CD4-positive, alpha-beta T cell (primary cell): ENCODE results near the gene KCND3. TPM values are rescaled to one million over a fixed set of nuclear protein-coding genes. Genes with fewer than 3 reads are reported as not detected.

ENCODE experiments used
- ATAC-seq: fragments of 200-7000 bp; cut with Tn5 transposase; one replicate; pipeline ENCODE4 v1.10.0; 2022; ENCODE audit warnings: mild to moderate bottlenecking; ENCODE audit not compliant: poor library complexity
- CTCF ChIA-PET: fragments of 350-600 bp; sonication (Branson Sonifier 250); formaldehyde crosslinking; loops from one replicate; lab custom pipeline; 2021; ENCODE audit warnings: antibody characterized with exemption, inconsistent platforms; lab: Charles Lee
- POLR2A ChIA-PET: fragments of 350-600 bp; sonication (Branson Sonifier 250); formaldehyde crosslinking; loops from one replicate; lab custom pipeline; 2021; ENCODE audit warnings: antibody characterized with exemption, inconsistent platforms; lab: Charles Lee
- DNase-seq, 14 experiments: peaks; one replicate each; pipeline ENCODE4 v3.0.0-alpha.2; 2013 to 2020; ENCODE audit warnings: mixed read lengths in 2 of 14
- H3K27ac ChIP-seq, 2 donors: one replicate each; pipeline versions ENCODE4 v1.5.1 to v1.7.0; 2013; ENCODE audit warnings: low read length in 2 of 2, low read depth in 1 of 2, mild to moderate bottlenecking in 1 of 2
- H3K27me3 ChIP-seq, 2 experiments: 1 replicate in 1 of 2; 2 replicates in 1 of 2; pipeline versions ENCODE4 v1.6.1 to v1.7.0; 2013; ENCODE audit warnings: low read length in 2 of 2, control low read depth in 1 of 2, mild to moderate bottlenecking in 1 of 2, moderate library complexity in 1 of 2; ENCODE audit not compliant: insufficient read depth in 2 of 2, control insufficient read depth in 1 of 2
- H3K36me3 ChIP-seq: one replicate; pipeline ENCODE4 v1.6.1; 2013; ENCODE audit warnings: low read length, control low read depth; ENCODE audit not compliant: insufficient read depth
- H3K4me1 ChIP-seq: one replicate; pipeline ENCODE4 v1.6.1; 2013; ENCODE audit warnings: low read length, control low read depth; ENCODE audit not compliant: insufficient read depth
- H3K4me3 ChIP-seq: one replicate; pipeline ENCODE4 v1.5.1; 2013; ENCODE audit warnings: mild to moderate bottlenecking, low read length, moderate library complexity
- H3K9me3 ChIP-seq, 2 experiments: 1 replicate in 1 of 2; 2 replicates in 1 of 2; pipeline versions ENCODE4 v1.6.1 to v1.7.0; 2013; ENCODE audit warnings: low read length in 2 of 2, mild to moderate bottlenecking in 2 of 2, control low read depth in 1 of 2, moderate library complexity in 1 of 2; ENCODE audit not compliant: control insufficient read depth in 1 of 2, insufficient read depth in 1 of 2
- H3K27ac Mint-ChIP-seq: one replicate; pipeline ENCODE4 v1.8.0; 2020; ENCODE audit warnings: mixed read lengths
- H3K27me3 Mint-ChIP-seq: one replicate; pipeline ENCODE4 v1.8.0; 2021; ENCODE audit warnings: mixed read lengths
- H3K36me3 Mint-ChIP-seq: one replicate; pipeline ENCODE4 v1.8.0; 2021; ENCODE audit warnings: low read depth, mixed read lengths
- H3K4me1 Mint-ChIP-seq: one replicate; pipeline ENCODE4 v1.8.0; 2021; ENCODE audit warnings: low read depth, mixed read lengths
- H3K4me3 Mint-ChIP-seq: one replicate; pipeline ENCODE4 v1.8.0; 2020; ENCODE audit warnings: mild to moderate bottlenecking, mixed read lengths
- H3K9me3 Mint-ChIP-seq: one replicate; pipeline ENCODE4 v1.8.0; 2020; ENCODE audit warnings: mixed read lengths
- CTCF ChIP-seq: fragments of 200-600 bp; IDR thresholded peaks from one replicate; pipeline ENCODE4 v1.8.0; 2022; ENCODE audit warnings: antibody characterized with exemption, mild to moderate bottlenecking
- intact Hi-C, 2 experiments: fragments of 100-400 bp; cut with DNase I in 1 of 2; cut with micrococcal nuclease in 1 of 2; formaldehyde crosslinking; loops; one replicate each; pipeline versions ENCODE4 v1.15.1 to v1.9.0; 2023 to 2025; cut with DNase I, micrococcal nuclease
- total RNA-seq, 174 experiments: library from RNA in 2 of 174; stranded (reverse) in 2 of 174; gene quantifications; one replicate each; pipeline ENCODE4 v1.2.3 and lab custom pipeline; 2021 to 2026

Gene KCND3
- total RNA-seq, 2 experiments from 2014 or later = 0.05 TPM; not detected in 1

GRCh38 chr1:111833334-111833733 lies 156.1 kb downstream of the KCND3 start:
- no peak overlapping the region for H3K4me3 ChIP-seq
- no peaks in the 10 kb centered on the region for H3K9me3 ChIP-seq
- no peak overlapping the region for H3K27ac ChIP-seq
- H3K27me3 Mint-ChIP-seq = peaks cover 42% of the 10 kb centered on the region
- no peak overlapping the region for H3K27ac Mint-ChIP-seq
- peaks cover 5 to 7% of the 10 kb centered on the region in 2 experiments for H3K27me3 ChIP-seq
- H3K4me3 Mint-ChIP-seq = no peak overlapping the region
- intact Hi-C loops = no loop called here
- no peaks in the 10 kb centered on the region for H3K9me3 Mint-ChIP-seq
- no peaks in the 10 kb centered on the region for H3K4me1 ChIP-seq
- H3K36me3 ChIP-seq = no peaks in the 10 kb centered on the region
- TF ChIP-seq CTCF = no peak
- ChIA-PET POLR2A (no interaction called here), CTCF (no interaction called here)
- H3K4me1 Mint-ChIP-seq = no peaks in the 10 kb centered on the region
- ATAC-seq (no peak), DNase-seq (no peak)
- no peaks in the 10 kb centered on the region for H3K36me3 Mint-ChIP-seq

DNA sequence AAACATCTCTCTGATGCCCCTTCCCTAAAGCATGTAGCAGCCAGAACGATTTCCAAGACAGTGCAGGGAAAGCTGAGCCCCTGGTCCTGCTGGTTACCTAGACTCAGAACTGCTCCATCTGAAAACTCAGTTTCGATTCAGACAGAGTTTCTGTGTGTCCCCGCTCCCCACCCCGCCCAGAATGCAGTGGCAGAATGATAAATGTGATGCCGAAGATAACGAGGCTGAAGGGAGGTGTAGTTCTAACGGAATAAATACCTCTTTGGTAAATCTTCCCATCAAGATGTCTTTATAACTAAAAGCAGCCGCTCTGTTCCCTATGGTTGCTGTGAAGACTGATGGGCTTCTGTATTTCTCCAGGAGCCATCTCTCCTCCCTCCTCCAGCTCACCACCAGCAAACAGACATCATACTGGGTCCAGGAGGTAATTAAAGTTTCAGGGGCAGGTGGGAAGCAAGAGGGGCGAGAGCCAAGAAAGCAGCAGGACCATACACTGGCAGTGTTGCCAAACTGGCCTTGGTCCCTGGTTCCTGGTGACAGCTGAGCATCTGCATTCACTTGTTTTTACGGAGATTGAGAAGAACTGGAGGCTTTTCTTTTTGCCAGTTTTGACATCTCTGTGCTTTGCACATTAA lies 156.8 kb downstream of the KCND3 start:
- ATAC-seq = no peak
- no peak for DNase-seq
- H3K27me3 Mint-ChIP-seq = peaks cover 42% of the 10 kb centered on the region
- no peaks in the 10 kb centered on the region for H3K9me3 ChIP-seq
- H3K27ac ChIP-seq = no peak overlapping the region
- POLR2A ChIA-PET = no interaction called here
- CTCF ChIA-PET = no interaction called here
- no peaks in the 10 kb centered on the region for H3K4me1 Mint-ChIP-seq
- intact Hi-C loops = no loop called here
- H3K36me3 ChIP-seq = no peaks in the 10 kb centered on the region
- no peak for TF ChIP-seq CTCF
- H3K9me3 Mint-ChIP-seq = no peaks in the 10 kb centered on the region
- no peak overlapping the region for H3K4me3 Mint-ChIP-seq
- no peak overlapping the region for H3K4me3 ChIP-seq
- H3K36me3 Mint-ChIP-seq = no peaks in the 10 kb centered on the region
- no peak overlapping the region for H3K27ac Mint-ChIP-seq
- H3K27me3 ChIP-seq = peaks cover 5 to 13% of the 10 kb centered on the region in 2 experiments
- H3K4me1 ChIP-seq = no peaks in the 10 kb centered on the region

- Histone ChIP-seq H3K4me1 (no peaks in the 10 kb centered on the region), H3K27ac (no peak overlapping the region), H3K36me3 (no peaks in the 10 kb centered on the region), H3K9me3 (no peaks in the 10 kb centered on the region), H3K4me3 (no peak overlapping the region), H3K27me3 (peaks cover 7 to 18% of the 10 kb centered on the region in 2 experiments)
- TF ChIP-seq CTCF = no peak
- DNase-seq (no peak), ATAC-seq (no peak)
- H3K27ac Mint-ChIP-seq = no peak overlapping the region
- no peaks in the 10 kb centered on the region for H3K36me3 Mint-ChIP-seq
- no peaks in the 10 kb centered on the region for H3K4me1 Mint-ChIP-seq
- peaks cover 49% of the 10 kb centered on the region for H3K27me3 Mint-ChIP-seq
- intact Hi-C loops = no loop called here
- ChIA-PET POLR2A (no interaction called here), CTCF (no interaction called here)
- no peak overlapping the region for H3K4me3 Mint-ChIP-seq
- no peaks in the 10 kb centered on the region for H3K9me3 Mint-ChIP-seq
Observed at GRCh38 chr1:111831153-111831552, 158.3 kb downstream of the KCND3 start.
